Activated T-helper 17 cell treated with anti-CD3 and anti-CD28 coated beads, Interleukin-2, amount 50 U/mL, for 72 hours (primary cell): ENCODE data around the gene PTPN2. TPM values are rescaled to one million over a fixed set of nuclear protein-coding genes. Genes with fewer than 3 reads are reported as not detected.
"Not testable (repeated sequence)": the region's sequence is repeated elsewhere in the genome, so short reads cannot be mapped to it uniquely, and the experiment has no call there.

ENCODE experiments used
- ATAC-seq: fragments of 150-1000 bp; cut with Tn5 transposase; replicated peaks from 2 replicates; pipeline ENCODE4 v1.10.0; 2021; ENCODE audit warnings: mild to moderate bottlenecking, moderate library complexity
- H3K27ac Mint-ChIP-seq: one replicate; pipeline ENCODE4 v1.8.0; 2022; ENCODE audit warnings: mixed read lengths
- H3K27me3 Mint-ChIP-seq: one replicate; pipeline ENCODE4 v1.8.0; 2022; ENCODE audit warnings: mixed read lengths
- H3K36me3 Mint-ChIP-seq: one replicate; pipeline ENCODE4 v1.8.0; 2022; ENCODE audit warnings: low read depth, mild to moderate bottlenecking, mixed read lengths
- H3K4me1 Mint-ChIP-seq: one replicate; pipeline ENCODE4 v1.8.0; 2022; ENCODE audit warnings: mixed read lengths
- H3K4me3 Mint-ChIP-seq: one replicate; pipeline ENCODE4 v1.8.0; 2022; ENCODE audit warnings: mild to moderate bottlenecking, mixed read lengths
- H3K9me3 Mint-ChIP-seq: one replicate; pipeline ENCODE4 v1.8.0; 2022; ENCODE audit warnings: mixed read lengths
- total RNA-seq, 2 donors: library from RNA; stranded (reverse); gene quantifications; one replicate each; pipeline ENCODE4 v1.2.3, GENCODE V29; 2022

PTPN2 gene
- total RNA-seq, 2 donors from 2014 or later, result 72.1 to 78.7 TPM

DNA sequence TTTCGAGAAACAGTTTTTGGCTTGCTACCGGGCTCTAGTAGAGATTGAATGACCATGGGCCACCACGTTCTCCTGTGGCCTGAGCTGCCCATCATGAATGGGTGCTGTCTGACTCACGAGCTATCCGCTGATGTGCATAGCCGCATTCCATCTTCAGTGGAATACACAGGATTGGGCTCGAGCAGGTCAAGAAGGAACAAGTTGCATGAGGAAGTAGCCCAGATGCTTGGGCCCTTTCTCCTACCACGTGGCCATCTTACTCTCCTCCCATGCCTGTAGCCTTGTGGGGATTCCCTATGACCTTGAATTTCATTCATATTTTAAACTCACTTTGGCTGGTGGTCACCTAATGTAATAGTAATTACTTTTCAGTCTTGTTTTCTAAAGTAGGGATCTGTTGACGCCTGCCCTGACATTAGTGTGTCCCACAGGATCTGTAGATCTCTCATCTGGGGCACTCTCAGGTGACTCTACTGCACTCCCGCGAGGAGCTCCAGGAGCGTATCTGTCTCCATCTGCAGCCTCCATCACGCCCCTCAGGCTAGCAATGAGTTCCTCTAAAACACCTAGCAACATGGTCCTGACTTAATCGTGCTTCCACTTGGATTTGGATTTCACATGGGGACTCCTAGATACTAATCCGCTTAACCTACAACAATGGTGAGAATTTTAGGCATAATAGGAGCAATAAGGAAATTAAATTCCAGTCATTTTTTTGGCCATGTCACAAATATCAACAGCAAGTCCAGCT, 113.4 kb downstream of the PTPN2 start:
- H3K4me3 Mint-ChIP-seq, result no peak overlapping the region
- no peak overlapping the region for H3K27ac Mint-ChIP-seq
- H3K9me3 Mint-ChIP-seq, result no peaks in the 10 kb centered on the region
- H3K36me3 Mint-ChIP-seq, result no peaks in the 10 kb centered on the region
- H3K27me3 Mint-ChIP-seq, result no peaks in the 10 kb centered on the region
- no peaks in the 10 kb centered on the region for H3K4me1 Mint-ChIP-seq
- ATAC-seq, result no peak

GRCh38 chr18:12769644-12770440, 114.2 kb downstream of the PTPN2 start:
- no peak for ATAC-seq
- Mint-ChIP-seq H3K27ac (no peak overlapping the region), H3K27me3 (no peaks in the 10 kb centered on the region), H3K4me3 (no peak overlapping the region), H3K4me1 (no peaks in the 10 kb centered on the region), H3K36me3 (no peaks in the 10 kb centered on the region), H3K9me3 (no peaks in the 10 kb centered on the region)

DNA sequence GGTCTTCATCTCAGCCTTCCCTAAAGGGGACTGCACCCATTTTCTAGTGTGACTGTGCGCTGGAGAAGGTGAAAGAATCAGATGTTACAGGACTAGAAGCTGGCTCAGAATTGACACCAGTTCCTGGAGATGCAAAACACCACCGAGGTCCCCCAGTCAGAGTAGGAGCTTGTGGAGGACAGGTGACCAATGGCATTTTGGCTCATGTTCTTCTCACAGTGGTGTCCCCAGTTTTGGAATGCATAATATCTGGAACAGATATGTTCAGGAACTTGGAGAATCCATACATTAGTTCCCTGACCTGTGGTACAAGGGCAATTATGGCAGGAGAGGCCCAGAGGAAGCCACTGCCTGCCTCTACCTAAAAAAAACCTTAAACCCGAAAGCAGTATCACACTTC, 114.9 kb downstream of the PTPN2 start:
- Mint-ChIP-seq H3K27me3 (no peaks in the 10 kb centered on the region), H3K27ac (no peak overlapping the region), H3K36me3 (no peaks in the 10 kb centered on the region), H3K4me1 (no peaks in the 10 kb centered on the region), H3K9me3 (no peaks in the 10 kb centered on the region), H3K4me3 (no peak overlapping the region)
- no peak for ATAC-seq

DNA sequence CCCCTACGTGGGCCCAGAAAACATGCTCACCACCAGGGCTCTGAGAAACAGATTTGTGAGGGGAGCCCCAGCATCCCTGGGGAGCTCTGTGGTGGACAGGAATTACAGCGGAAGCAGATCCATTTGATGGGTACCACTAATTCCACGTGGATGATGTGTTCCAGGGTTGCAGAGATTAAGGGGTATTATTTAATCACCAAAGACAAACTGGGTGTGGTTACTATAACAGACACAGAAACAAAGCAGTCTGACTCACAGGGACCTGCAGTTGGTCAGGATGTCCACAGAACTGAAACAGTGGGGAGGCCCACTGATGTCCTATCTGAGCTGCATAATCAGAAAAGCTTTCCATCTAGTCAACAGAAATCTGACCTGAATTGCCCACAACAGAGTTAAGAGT, 115.4 kb downstream of the PTPN2 start:
- no peak overlapping the region for H3K27ac Mint-ChIP-seq
- H3K9me3 Mint-ChIP-seq, result no peaks in the 10 kb centered on the region
- H3K4me3 Mint-ChIP-seq, result no peak overlapping the region
- H3K27me3 Mint-ChIP-seq, result no peaks in the 10 kb centered on the region
- no peaks in the 10 kb centered on the region for H3K4me1 Mint-ChIP-seq
- H3K36me3 Mint-ChIP-seq, result no peaks in the 10 kb centered on the region
- ATAC-seq, result peak; percentile 34

DNA sequence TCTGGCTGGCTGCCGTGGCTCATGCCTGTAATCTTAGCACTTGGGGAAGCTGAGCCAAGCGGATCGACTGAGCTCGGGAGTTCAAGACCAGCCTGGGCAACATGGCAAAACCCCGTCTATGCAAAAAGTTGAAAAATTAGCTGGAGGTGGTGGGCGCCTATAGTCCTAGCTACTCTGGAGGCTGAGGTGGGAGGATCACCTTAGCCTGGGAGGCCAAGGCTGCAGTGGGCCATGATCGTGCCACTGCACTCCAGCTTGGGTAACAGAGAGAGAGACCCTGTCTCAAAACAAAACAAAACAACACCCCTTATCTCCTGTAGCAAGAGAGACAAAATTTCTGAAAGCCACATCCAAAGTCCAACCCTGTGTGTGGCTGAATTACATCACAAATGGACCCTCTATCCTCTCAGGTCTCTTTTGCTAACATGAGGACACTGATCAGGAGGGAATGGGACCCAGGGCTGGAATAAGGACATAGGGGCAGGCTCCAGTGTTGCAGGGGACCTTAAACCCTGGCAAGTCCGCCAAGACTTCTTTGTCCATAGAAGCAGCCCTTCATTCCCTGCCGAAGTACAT, 116.4 kb downstream of the PTPN2 start:
- no peaks in the 10 kb centered on the region for H3K9me3 Mint-ChIP-seq
- H3K27me3 Mint-ChIP-seq, result no peaks in the 10 kb centered on the region
- H3K36me3 Mint-ChIP-seq, result no peaks in the 10 kb centered on the region
- H3K27ac Mint-ChIP-seq, result no peak overlapping the region
- H3K4me3 Mint-ChIP-seq, result no peak overlapping the region
- H3K4me1 Mint-ChIP-seq, result no peaks in the 10 kb centered on the region
- ATAC-seq, result no peak

- Mint-ChIP-seq H3K36me3 (no peaks in the 10 kb centered on the region), H3K27me3 (no peaks in the 10 kb centered on the region), H3K27ac (no peak overlapping the region), H3K4me3 (no peak overlapping the region), H3K4me1 (no peaks in the 10 kb centered on the region), H3K9me3 (no peaks in the 10 kb centered on the region)
- no peak for ATAC-seq
These were observed 117.0 kb downstream of the PTPN2 start for GRCh38 chr18:12766986-12767433.

DNA sequence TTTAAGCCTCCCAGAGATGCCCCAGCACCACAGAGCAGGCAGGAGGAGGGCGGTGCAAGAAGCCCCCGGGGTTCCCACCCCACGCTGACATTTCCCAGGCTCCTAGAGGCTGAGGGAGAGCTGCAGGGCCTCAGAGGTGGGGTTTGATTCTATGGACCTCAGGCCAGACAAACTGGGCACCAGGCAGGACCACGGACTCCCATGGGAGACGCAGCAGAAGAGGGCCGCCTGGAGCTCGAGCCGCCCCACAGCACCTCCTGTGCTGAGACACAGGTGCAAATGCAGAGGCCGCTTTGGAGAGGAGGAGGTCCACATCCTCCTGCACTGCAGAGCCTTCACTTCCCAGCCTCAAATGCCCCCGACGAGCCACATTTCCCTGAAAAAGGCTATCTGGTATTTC, 118.5 kb downstream of the PTPN2 start:
- H3K27me3 Mint-ChIP-seq, result no peaks in the 10 kb centered on the region

DNA sequence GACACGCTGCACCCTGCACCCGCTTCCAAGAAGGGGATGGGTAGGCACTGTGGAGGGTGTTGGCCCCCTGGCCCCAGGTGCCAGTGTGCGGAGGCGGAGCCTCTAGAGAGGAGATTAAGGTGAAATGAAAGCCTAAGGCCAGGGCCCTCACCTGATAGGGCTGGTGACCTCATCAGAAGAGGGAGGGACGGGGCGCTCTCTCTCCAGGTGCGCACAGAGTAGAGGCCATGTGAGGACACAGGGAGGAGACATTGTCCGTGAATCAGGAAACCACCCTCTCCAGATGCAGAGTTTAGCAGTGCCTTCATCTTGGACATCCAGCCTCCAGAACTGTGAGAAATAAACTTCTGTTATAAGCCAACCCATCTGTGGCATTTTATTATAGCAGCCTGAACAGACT, 118.9 kb downstream of the PTPN2 start:
- peak; percentile 24 for ATAC-seq
- no peaks in the 10 kb centered on the region for H3K9me3 Mint-ChIP-seq
- H3K4me3 Mint-ChIP-seq, result no peak overlapping the region
- no peaks in the 10 kb centered on the region for H3K4me1 Mint-ChIP-seq
- H3K27me3 Mint-ChIP-seq, result no peaks in the 10 kb centered on the region
- H3K27ac Mint-ChIP-seq, result no peak overlapping the region
- no peaks in the 10 kb centered on the region for H3K36me3 Mint-ChIP-seq

More for the DNA sequence above, 118.5 kb downstream of the PTPN2 start:
- Mint-ChIP-seq H3K9me3 (no peaks in the 10 kb centered on the region), H3K36me3 (no peaks in the 10 kb centered on the region), H3K4me3 (no peak overlapping the region), H3K4me1 (no peaks in the 10 kb centered on the region), H3K27ac (no peak overlapping the region)
- no peak for ATAC-seq

GRCh38 chr18:12758566-12758965, 125.5 kb downstream of the PTPN2 start:
- not testable (repeated sequence) for H3K4me3 Mint-ChIP-seq, H3K27me3 Mint-ChIP-seq, H3K9me3 Mint-ChIP-seq, H3K36me3 Mint-ChIP-seq, ATAC-seq, H3K4me1 Mint-ChIP-seq, H3K27ac Mint-ChIP-seq

DNA sequence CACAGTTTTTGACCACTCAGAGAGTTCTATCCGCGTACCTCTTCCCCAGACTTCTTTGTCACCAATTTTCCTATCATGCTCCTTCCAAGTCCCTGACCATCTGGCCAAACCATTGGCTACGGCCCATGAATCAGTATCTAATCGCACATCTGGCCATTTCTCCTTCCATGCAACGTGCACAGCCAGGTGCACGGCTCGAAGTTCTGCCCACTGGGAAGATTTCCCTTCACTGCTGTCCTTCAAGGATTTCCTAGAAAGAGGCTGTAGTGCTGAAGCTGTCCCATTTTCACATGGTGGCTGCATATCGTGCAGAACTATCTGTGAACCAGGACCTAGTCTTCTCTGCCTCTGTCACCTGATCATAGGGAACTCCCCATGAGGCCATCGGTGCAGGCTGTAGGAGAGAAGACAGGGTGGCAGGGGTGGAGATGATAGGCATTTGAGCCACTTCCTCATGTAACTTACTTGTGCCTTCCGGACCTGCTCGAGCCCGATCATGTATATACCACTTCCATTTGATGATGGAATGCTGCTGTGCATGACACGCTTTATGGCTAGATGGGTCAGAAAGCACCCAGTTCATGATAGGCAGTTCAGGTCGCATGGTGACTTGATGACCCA, 127.3 kb downstream of the PTPN2 start:
- H3K4me3 Mint-ChIP-seq, H3K9me3 Mint-ChIP-seq, H3K4me1 Mint-ChIP-seq, H3K36me3 Mint-ChIP-seq, H3K27me3 Mint-ChIP-seq, ATAC-seq, H3K27ac Mint-ChIP-seq: not testable (repeated sequence)

- not testable (repeated sequence) for H3K4me1 Mint-ChIP-seq, H3K27me3 Mint-ChIP-seq, ATAC-seq, H3K36me3 Mint-ChIP-seq, H3K9me3 Mint-ChIP-seq, H3K4me3 Mint-ChIP-seq, H3K27ac Mint-ChIP-seq
These were observed 128.4 kb downstream of the PTPN2 start for GRCh38 chr18:12755606-12756005.

DNA sequence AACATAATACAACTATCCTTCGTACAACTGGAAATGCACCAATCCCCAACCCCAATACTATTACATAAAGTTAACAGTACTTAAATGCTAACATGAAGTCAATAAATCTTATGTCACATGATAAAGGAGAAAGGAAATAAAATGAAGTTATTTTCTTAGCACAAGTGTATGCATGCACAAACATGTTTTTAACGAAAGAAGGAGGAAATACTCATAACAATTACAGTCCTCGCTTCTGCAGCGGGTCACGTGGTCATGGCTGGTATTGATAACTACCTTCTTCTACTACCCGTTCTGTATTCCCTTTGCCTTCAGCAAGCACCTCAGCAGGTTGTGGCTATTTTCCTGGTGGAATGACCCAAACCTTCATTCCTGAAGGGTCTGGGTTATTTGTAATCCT, 129.5 kb downstream of the PTPN2 start:
- Mint-ChIP-seq H3K36me3 (no peaks in the 10 kb centered on the region), H3K27ac (no peak overlapping the region), H3K4me3 (no peak overlapping the region), H3K9me3 (no peaks in the 10 kb centered on the region), H3K4me1 (no peaks in the 10 kb centered on the region), H3K27me3 (no peaks in the 10 kb centered on the region)
- no peak for ATAC-seq

GRCh38 chr18:12751891-12752290, 132.1 kb downstream of the PTPN2 start:
- Mint-ChIP-seq H3K4me3 (no peak overlapping the region), H3K36me3 (no peaks in the 10 kb centered on the region), H3K27ac (no peak overlapping the region), H3K27me3 (no peaks in the 10 kb centered on the region), H3K9me3 (no peaks in the 10 kb centered on the region), H3K4me1 (no peaks in the 10 kb centered on the region)
- ATAC-seq, result no peak

DNA sequence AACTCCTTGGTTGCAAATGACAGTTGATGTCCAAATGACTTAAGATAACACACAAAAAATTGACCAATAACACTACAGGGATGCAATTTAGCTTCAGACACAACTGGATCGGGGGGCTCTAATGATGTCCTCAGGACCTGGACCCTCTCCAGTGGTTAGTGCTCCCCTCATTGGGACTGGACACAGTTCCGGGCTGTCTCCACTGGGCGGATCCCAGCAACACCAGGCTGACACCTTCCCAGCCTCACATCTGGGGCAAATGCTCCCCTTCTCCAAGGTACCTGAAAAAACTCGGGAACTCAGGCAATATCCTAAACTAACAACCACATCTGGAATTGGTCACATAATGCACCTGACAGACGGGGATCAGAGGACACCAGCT, 132.5 kb downstream of the PTPN2 start:
- no peak overlapping the region for H3K27ac Mint-ChIP-seq
- no peaks in the 10 kb centered on the region for H3K36me3 Mint-ChIP-seq
- no peaks in the 10 kb centered on the region for H3K4me1 Mint-ChIP-seq
- no peak for ATAC-seq
- no peaks in the 10 kb centered on the region for H3K9me3 Mint-ChIP-seq
- no peak overlapping the region for H3K4me3 Mint-ChIP-seq
- H3K27me3 Mint-ChIP-seq, result no peaks in the 10 kb centered on the region
